Keratinocyte (primary cell): ENCODE results near the gene LIM2. TPM values are rescaled to one million over a fixed set of nuclear protein-coding genes. Genes with fewer than 3 reads are reported as not detected.

Experiments
- DNase-seq: peaks from one replicate; pipeline ENCODE4 v3.0.0-alpha.2; 2011; ENCODE audit warnings: low read depth, missing footprints, low spot score
- FAIRE-seq: peaks from 2 replicates; lab custom pipeline; 2011; peaks lifted over from hg19 to GRCh38; lab: Jason Lieb, UNC
- H2AFZ ChIP-seq: 2 replicates; pipeline ENCODE4 v1.6.0; 2012; ENCODE audit warnings: low read length, control low read depth, inconsistent platforms; ENCODE audit not compliant: control insufficient read depth
- H3K27ac ChIP-seq: 2 replicates; pipeline ENCODE4 v1.5.1; 2011; ENCODE audit warnings: low read length; ENCODE audit not compliant: control insufficient read depth, insufficient read depth
- H3K27me3 ChIP-seq: 3 replicates; pipeline ENCODE4 v1.6.0; 2011; ENCODE audit warnings: low read length; ENCODE audit not compliant: control insufficient read depth, insufficient read depth; ENCODE audit errors: extremely low read depth
- H3K36me3 ChIP-seq, 2 experiments: 2 replicates in 1 of 2; 3 replicates in 1 of 2; pipeline ENCODE4 v1.5.1; 2011; ENCODE audit warnings: low read length in 2 of 2, mild to moderate bottlenecking in 1 of 2; ENCODE audit not compliant: control insufficient read depth in 2 of 2, insufficient read depth in 2 of 2; ENCODE audit errors: extremely low read depth in 1 of 2
- H3K4me1 ChIP-seq: 3 replicates; pipeline ENCODE4 v1.5.1; 2011; ENCODE audit warnings: low read length; ENCODE audit not compliant: control insufficient read depth, insufficient read depth; ENCODE audit errors: extremely low read depth
- H3K4me2 ChIP-seq: 3 replicates; pipeline ENCODE4 v1.6.0; 2011; ENCODE audit warnings: low read depth, low read length; ENCODE audit not compliant: control insufficient read depth, insufficient read depth; ENCODE audit errors: extremely low read depth
- H3K4me3 ChIP-seq, 3 experiments: fragments of 200-600 bp in 1 of 3; sonication (generic) in 1 of 3; 2 replicates in 2 of 3; 3 replicates in 1 of 3; pipeline ENCODE4 v1.5.1; 2011 to 2016; ENCODE audit warnings: low read length in 3 of 3, mild to moderate bottlenecking in 3 of 3, control low read depth in 2 of 3, inconsistent platforms in 1 of 3, low read depth in 1 of 3, mixed read lengths in 1 of 3, mixed run types in 1 of 3, moderate library complexity in 1 of 3; ENCODE audit not compliant: control insufficient read depth in 2 of 3, insufficient read depth in 2 of 3; ENCODE audit errors: extremely low read depth in 1 of 3
- H3K79me2 ChIP-seq: 2 replicates; pipeline ENCODE4 v1.6.0; 2012; ENCODE audit warnings: low read length; ENCODE audit not compliant: control insufficient read depth, insufficient read depth
- H3K9ac ChIP-seq: 3 replicates; pipeline ENCODE4 v1.6.0; 2011; ENCODE audit warnings: low read length; ENCODE audit not compliant: control insufficient read depth, insufficient read depth; ENCODE audit errors: extremely low read depth
- H3K9me1 ChIP-seq: 3 replicates; pipeline ENCODE4 v1.6.0; 2011; ENCODE audit warnings: low read length; ENCODE audit not compliant: control insufficient read depth, insufficient read depth; ENCODE audit errors: extremely low read depth
- H3K9me3 ChIP-seq: 2 replicates; pipeline ENCODE4 v1.5.1; 2012; ENCODE audit warnings: low read depth, low read length; ENCODE audit not compliant: control insufficient read depth
- H4K20me1 ChIP-seq: 3 replicates; pipeline ENCODE4 v1.6.0; 2011; ENCODE audit warnings: low read length; ENCODE audit not compliant: control insufficient read depth, insufficient read depth; ENCODE audit errors: extremely low read depth
- EZH2 ChIP-seq: IDR thresholded peaks from one replicate; pipeline ENCODE4 v1.6.1; 2012; ENCODE audit warnings: inconsistent platforms, mild to moderate bottlenecking, low read length, moderate library complexity
- dilution Hi-C: fragments of 300-500 bp; cut with MboI; formaldehyde crosslinking; loops from one replicate; pipeline ENCODE4 v1.7.0; 2020; ENCODE audit warnings: low sequenced_read_pairs; ENCODE audit not compliant: extremely low pct_ligation_motif_present
- polyA plus RNA-seq, 5 experiments: library from polyadenylated mRNA; depleted of rRNA in 3 of 5; stranded (reverse) in 3 of 5; stranded (forward) in 1 of 5; unstranded in 1 of 5; fragments of >200 nt; gene quantifications; 1 replicate in 1 of 5; 2 replicates in 3 of 5; 3 replicates in 1 of 5; pipeline versions ENCODE4 v1.2.1 to v1.2.3, GENCODE V29; 2011 to 2012; ENCODE audit warnings: missing spikeins in 2 of 5, low read depth in 1 of 5, low replicate concordance in 1 of 5
- TF ChIP-seq, protein P1 (sequence below), 3 experiments: IDR thresholded peaks in 1 of 3; conservative IDR thresholded peaks in 1 of 3; optimal IDR thresholded peaks in 1 of 3; 2 replicates in 2 of 3; 3 replicates in 1 of 3; pipeline versions ENCODE3 to v1.5.1; 2011; ENCODE audit warnings: low read length in 3 of 3, mild to moderate bottlenecking in 3 of 3, moderate library complexity in 2 of 3, control low read depth in 1 of 3, inconsistent platforms in 1 of 3; ENCODE audit not compliant: insufficient read depth in 2 of 3; ENCODE audit errors: extremely low read depth in 1 of 3

Gene LIM2
- polyA plus RNA-seq, 1 donor (not counting 4 experiments of a cell fraction or from before 2014, with no cell fraction given) = not detected

DNA sequence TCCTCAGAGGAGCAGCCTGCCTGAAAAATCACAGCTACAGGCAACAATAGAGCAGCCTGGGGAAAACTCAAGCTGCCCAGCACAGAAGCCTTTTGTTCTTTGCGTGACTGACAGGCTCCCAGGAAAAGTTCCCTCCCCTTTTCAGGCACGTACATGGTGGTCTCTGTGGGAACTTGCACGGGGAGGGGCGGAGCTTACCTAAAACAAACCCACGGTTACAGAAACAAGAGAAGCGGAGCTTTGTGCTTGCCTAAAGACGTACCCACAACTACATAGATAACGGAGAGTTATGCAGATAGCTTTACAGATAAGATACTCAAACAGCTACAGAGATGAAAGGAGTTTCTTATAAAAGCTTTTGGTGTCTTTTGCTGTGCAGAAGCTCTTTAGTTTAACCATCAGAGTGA is 33.0 kb downstream of the LIM2 start:
- no peaks in the 10 kb centered on the region for H3K79me2 ChIP-seq
- no peak overlapping the region for H3K27ac ChIP-seq
- no peaks in the 10 kb centered on the region for H3K9me1 ChIP-seq
- no peak overlapping the region for H3K9ac ChIP-seq
- no peak for TF ChIP-seq EZH2
- TF ChIP-seq, protein P1, sequence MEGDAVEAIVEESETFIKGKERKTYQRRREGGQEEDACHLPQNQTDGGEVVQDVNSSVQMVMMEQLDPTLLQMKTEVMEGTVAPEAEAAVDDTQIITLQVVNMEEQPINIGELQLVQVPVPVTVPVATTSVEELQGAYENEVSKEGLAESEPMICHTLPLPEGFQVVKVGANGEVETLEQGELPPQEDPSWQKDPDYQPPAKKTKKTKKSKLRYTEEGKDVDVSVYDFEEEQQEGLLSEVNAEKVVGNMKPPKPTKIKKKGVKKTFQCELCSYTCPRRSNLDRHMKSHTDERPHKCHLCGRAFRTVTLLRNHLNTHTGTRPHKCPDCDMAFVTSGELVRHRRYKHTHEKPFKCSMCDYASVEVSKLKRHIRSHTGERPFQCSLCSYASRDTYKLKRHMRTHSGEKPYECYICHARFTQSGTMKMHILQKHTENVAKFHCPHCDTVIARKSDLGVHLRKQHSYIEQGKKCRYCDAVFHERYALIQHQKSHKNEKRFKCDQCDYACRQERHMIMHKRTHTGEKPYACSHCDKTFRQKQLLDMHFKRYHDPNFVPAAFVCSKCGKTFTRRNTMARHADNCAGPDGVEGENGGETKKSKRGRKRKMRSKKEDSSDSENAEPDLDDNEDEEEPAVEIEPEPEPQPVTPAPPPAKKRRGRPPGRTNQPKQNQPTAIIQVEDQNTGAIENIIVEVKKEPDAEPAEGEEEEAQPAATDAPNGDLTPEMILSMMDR (optimal IDR thresholded peaks at IDR 0.05 in 1 of 3, IDR thresholded peaks at IDR 0.05 in 1 of 3, conservative IDR thresholded peaks at IDR 0.05 in 1 of 3; ENCODE audit: extremely low read depth in 1 of 3, insufficient read depth in 2 of 3, low read length in 3 of 3) = no peak
- no peaks in the 10 kb centered on the region for H3K9me3 ChIP-seq
- no peak overlapping the region for H2AFZ ChIP-seq
- DNase-seq (no peak), FAIRE-seq (no peak)
- H3K4me2 ChIP-seq = no peak overlapping the region
- peaks cover 0 to 6% of the 10 kb centered on the region in 2 experiments for H3K36me3 ChIP-seq
- H3K4me1 ChIP-seq = peaks cover 7% of the 10 kb centered on the region
- dilution Hi-C loops = no loop called here
- no peaks in the 10 kb centered on the region for H3K27me3 ChIP-seq
- no peak overlapping the region for H3K4me3 ChIP-seq
- H4K20me1 ChIP-seq = no peaks in the 10 kb centered on the region

DNA sequence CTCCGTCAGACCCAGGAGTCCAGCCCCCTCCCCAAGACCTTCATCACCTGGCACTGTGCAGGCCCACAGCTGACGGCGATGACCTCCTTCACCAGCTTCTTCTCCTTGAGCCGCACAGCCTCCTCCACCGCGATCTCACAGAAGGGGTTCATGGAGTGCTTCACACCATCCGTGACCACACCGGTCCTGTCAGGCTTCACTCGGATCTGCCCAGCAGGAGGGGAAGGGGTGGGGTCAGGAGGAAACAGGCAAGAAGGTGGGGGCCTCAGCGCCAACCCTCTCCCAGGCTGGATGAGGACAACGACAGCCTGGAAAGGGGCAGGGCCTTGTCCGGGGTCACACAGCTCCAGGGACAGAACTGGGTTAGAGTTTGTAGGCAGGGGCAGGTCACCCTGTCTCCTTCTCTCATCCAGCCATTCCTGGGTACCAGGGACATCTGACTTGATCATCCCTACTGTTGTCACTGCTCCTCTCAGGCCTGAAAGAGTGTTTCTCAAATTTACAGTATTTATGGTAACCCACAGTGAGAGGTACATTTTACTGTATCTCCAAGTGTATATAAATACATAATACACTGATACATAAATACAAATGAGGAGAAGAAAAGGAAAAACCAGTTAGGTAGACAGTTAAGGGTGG is 33.6 kb downstream of the LIM2 start:
- TF ChIP-seq, protein P1 (optimal IDR thresholded peaks at IDR 0.05 in 1 of 3, IDR thresholded peaks at IDR 0.05 in 1 of 3, conservative IDR thresholded peaks at IDR 0.05 in 1 of 3; ENCODE audit: extremely low read depth in 1 of 3, insufficient read depth in 2 of 3, low read length in 3 of 3) = no peak
- no peak for TF ChIP-seq EZH2
- H3K9me1 ChIP-seq = no peaks in the 10 kb centered on the region
- dilution Hi-C loops = no loop called here
- H2AFZ ChIP-seq = no peak overlapping the region
- H3K4me3 ChIP-seq = no peak overlapping the region
- H3K27ac ChIP-seq = no peak overlapping the region
- no peak overlapping the region for H3K4me2 ChIP-seq
- FAIRE-seq (no peak), DNase-seq (no peak)
- H3K4me1 ChIP-seq = peaks cover 2% of the 10 kb centered on the region
- H3K9ac ChIP-seq = no peak overlapping the region
- no peaks in the 10 kb centered on the region for H3K9me3 ChIP-seq
- H3K27me3 ChIP-seq = no peaks in the 10 kb centered on the region
- no peaks in the 10 kb centered on the region for H4K20me1 ChIP-seq
- peaks cover 0 to 8% of the 10 kb centered on the region in 2 experiments for H3K36me3 ChIP-seq
- H3K79me2 ChIP-seq = no peaks in the 10 kb centered on the region
